GM23338 (cell line): ENCODE results near the gene MINDY1.

ENCODE experiments used
- CTCF ChIP-seq, 2 experiments: fragments of 200-600 bp in 1 of 2; sonication (generic) in 1 of 2; conservative IDR thresholded peaks; 2 replicates each; pipeline versions ENCODE4 v1.5.1 to v1.6.1; 2016 to 2017; ENCODE audit warnings: antibody characterized with exemption in 2 of 2, low read depth in 2 of 2, mild to moderate bottlenecking in 2 of 2, moderate library complexity in 1 of 2
- EZH2 ChIP-seq: fragments of 200-600 bp; sonication (generic); IDR thresholded peaks from one replicate; pipeline ENCODE4 v1.8.0; 2017; ENCODE audit warnings: antibody characterized with exemption, mild to moderate bottlenecking, low read depth; ENCODE audit not compliant: unreplicated experiment
- EZH2phosphoT487 ChIP-seq: fragments of 200-600 bp; sonication (generic); IDR thresholded peaks from one replicate; pipeline ENCODE4 v1.8.1; 2018; ENCODE audit warnings: antibody characterized with exemption; ENCODE audit not compliant: unreplicated experiment
- REST ChIP-seq: IDR thresholded peaks from one replicate; pipeline ENCODE4 v1.6.1; 2018; ENCODE audit warnings: antibody characterized with exemption; ENCODE audit not compliant: unreplicated experiment

- TF ChIP-seq CTCF (conservative IDR thresholded peaks at IDR 0.05; ENCODE audit: low read depth in 2 of 2), result peak in 1 of 2 experiments; percentile 20; a peak in 1 of 4 replicates
- no peak for TF ChIP-seq REST
- TF ChIP-seq EZH2phosphoT487, result no peak
- no peak for TF ChIP-seq EZH2
These were observed 34.9 kb downstream of the MINDY1 start for GRCh38 chr1:150971583-150972416.
